Stimulated activated CD8-positive, alpha-beta memory T cell treated with anti-CD3 and anti-CD28 coated beads, Interleukin-4, amount 100 ng/mL, for 48 hours (primary cell): ENCODE data around the gene HMGB2.

Experiments
- DNase-seq: peaks from one replicate; pipeline ENCODE4 v3.0.0-alpha.2; 2020

Gene HMGB2

DNA sequence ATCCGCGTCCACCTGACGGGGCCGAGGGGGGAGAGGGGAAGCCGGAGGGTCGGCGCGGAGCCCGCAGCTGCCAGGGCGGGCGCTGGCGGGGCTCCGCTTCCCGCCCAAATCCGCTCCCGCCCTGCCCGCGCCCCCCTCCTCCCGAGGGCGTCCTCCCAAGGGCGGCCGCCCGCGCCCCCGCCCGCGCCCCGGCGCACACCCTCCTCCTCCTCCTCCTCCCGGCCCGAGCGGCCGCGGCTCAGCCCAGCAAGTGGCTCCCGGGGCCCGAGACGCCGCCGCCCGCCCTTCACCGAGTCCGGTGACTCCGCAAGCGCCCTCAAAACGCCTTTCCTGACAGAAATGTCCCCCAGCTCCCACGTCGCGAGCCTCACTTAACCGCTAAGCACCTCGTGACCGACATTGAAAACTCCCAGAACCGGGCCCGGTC lies 487 bp downstream of the HMGB2 start:
- DNase-seq, result peak; percentile 59

DNA sequence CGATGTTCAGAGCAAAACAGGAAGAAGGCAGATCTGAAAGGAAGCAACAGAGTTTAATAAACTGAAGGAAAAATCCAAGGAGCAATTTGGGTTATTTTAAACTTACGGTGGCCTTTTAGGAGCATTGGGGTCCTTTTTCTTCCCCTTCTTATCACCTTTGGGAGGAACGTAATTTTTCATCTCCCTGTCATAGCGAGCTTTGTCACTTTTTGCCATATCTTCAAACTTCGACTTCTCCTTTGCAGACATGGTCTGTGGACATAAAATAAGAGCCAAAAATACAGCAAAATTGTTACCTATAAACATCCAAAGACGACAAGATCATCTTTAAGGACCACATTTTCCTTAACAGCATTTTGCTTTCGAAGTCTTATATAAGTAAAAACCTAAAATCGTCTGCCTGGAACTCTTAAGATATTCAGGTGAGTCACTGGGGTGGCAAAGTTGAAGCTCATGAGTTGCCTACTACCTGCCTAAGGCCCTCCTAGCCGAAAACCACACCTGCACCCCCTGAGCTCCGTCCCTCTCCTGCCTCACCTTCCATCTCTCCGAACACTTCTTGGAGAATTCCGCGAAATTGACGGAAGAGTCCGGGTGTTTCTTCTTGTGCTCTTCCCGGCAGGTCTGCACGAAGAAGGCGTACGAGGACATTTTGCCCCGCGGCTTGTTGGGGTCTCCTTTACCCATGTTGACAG lies 1.0 kb downstream of the HMGB2 start:
- peak; percentile 44 for DNase-seq

DNA sequence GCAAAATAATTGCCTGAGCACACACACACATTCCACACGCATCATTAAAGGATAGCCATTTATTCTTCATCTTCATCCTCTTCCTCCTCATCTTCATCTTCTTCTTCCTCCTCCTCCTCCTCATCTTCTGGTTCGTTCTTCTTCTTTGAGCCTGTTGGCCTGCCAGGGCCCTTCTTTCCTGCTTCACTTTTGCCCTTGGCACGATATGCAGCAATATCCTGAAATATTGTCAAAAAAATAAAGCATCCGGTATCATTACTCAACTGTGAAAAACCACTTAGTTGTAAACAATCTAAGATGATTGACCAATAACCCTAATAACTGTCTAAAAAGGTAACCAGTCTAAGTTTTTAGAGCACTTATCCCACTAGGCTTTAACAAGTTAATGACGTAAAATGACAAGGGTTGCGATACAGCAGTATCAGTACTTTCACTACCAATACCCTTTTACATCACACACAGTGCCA lies 2.1 kb downstream of the HMGB2 start:
- DNase-seq, result no peak

DNA sequence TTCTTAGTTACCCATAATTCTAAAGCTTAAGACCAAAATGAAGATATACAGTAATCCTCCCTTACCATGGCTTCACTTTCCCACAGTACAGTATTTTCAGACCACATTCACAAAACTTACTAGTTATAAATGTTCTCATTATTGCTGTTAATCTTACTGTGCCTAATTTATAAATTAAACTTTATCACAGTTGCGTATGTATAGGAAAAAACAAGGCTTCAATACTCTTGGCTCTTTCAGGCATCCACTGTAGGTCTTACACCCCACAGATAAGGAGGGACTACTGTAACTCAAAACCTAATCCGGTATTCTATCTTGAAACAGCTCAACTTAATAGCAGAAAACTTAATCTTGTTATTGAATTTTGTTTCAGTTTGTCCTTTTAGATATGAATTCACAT lies 3.6 kb downstream of the HMGB2 start:
- no peak for DNase-seq

DNA sequence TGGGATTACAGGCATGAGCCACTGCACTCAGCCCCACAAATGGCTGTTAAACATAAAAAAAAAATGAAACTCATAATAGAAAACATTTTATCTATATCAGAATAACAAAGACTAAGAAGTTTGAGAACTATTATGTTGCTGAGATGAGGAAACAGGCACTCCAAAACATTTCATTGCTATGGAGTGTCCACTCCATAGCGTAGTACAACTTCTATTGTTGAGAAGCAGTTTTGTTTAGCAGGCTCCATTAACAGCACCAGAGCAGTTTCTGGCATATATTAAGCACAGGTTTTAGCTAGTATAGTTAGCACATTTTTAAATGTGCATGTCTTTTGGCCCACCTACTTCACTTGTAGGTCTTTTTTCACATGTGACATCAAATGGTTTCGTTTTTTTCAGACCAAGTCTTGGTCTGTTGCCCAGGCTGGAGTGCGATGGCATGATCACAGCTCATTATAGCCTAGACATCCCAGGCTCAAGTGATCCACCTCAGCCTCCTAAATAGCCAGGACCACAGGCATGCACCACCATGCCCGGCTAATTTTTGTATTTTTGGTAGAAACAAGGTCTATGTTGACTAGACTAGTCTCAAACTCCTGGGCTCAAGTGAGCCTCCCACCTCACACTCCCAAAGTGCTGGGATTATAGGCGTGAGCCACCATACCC lies 5.8 kb downstream of the HMGB2 start:
- DNase-seq, result no peak

DNA sequence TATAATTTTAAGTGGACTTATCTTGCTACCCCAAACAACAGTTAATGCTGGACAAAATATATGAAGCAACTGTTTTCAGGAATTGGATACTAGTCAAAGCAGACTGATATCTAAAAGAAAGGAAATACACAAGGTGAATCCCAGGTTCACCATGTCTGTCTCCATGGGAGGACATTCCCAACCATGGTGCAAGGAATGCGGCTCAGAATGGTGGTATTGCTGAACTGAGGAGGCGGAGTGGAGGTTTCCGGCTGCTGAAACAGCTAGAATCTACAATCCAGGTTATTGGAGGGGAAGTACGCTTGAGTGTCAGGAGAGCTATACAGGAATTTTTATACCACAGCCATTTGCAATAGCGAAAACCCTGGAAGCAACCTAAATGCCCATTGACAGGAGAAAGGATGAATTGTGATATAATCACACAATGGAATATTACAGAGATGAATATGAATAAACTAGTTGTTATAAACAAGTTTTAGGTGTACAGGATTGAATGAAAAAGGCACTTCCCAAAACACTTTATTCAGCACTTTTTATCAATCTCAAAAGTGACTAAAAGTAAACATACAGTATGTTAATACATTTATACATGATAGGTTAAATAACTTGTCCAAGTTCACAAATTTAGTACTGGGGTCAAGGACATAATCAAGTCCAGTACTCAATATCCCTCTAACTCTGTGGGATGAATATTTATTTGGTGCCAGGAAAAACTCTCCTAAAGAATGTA lies 9.0 kb downstream of the HMGB2 start:
- no peak for DNase-seq

DNA sequence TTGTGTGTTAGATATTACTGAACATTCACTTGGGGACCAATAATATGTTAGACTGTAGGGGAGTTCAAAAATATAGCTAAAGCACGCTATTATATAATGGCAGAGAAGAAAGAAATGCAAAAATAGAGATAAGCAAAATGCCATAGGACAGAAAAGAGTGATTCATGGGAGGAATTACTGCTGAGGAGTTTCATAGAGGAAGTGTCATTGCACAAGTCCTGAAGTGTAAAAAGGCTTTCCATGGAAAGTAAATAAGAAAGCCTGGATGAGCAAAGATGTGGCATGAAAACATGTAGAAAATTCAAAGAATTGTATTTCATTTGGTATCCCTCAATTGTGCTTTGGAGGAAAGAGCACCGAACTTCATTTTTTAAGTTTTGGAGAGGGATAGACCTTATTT lies 14.5 kb downstream of the HMGB2 start:
- DNase-seq, result no peak

DNA sequence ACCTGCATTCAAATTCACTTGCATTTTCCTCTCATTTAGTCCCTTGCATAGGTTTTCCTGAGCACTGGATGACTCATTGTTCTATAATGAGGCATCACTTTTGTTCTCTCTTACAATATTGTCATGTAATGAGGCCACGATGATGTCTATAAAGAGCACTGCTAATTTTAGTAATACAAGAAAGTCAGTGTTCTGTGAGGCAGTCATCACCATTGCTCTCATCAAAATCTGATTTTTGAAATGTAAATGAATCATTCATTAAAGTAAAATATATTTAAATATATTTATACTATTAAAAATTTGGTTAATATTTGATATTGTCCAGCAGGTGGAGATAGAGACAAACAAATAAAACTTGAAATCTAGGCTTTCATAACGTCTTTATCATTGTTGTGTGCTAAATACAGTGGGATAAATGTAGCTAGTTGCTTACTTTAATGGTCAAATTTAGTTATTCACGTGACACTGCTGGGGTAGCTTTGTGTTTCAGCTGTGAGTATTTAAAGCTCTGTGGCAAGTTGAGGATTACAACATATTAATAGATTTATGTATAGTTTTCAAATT lies 15.4 kb downstream of the HMGB2 start:
- no peak for DNase-seq

DNA sequence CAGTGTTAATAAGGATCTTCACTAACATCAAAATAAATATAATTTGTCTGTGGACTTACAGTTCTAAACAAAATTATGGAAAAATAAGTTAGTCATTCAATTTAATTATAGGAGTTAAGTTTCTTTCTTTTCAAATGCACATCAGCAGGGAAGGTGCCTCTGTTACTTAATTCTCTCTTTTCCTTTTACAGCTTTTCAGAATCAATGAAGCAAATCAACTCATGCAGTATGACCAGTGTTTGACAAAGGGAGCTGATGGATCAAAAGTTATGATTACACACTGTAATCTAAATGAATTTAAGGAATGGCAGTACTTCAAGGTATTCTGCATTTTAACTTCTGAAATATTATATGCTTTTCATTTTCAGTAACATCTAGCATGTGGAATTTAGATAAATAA lies 15.9 kb downstream of the HMGB2 start:
- DNase-seq, result no peak

DNA sequence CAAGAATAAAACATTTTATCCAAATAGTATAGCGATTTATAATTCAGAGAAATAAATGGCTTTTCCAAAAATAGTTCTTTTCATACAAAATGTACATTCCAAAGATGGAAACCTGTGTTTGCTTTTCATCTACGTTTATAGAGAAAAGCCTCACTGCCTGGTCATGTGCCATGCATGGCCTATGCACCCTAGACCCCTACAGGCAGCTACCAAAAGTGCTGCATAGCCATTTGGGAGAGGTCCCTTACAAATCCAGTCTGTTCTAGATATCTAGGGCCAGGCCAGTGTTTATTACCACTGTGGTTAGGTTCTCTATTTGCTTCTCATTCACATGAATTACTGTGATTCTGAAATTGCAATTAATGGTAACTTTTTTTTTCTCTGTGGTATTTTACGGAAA lies 17.2 kb downstream of the HMGB2 start:
- DNase-seq, result no peak

DNA sequence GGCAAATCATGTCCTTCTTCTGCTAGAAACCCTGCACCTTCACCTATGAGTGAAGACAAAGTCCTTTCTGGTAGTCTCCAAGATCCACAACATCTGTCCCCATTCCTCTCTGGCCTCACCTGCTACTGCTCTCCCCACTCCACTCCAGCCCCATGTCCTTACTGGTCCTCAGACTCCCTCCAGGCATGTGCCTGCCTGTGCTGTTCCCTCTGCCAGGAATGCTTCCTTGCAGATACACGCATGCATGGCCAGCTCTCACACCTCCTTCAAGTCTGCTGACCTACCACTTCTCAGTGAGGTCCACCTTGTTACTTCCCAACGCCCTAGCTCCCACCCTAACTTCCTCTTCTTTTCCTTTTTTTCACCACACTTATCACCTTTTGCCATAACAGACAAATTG lies 18.1 kb downstream of the HMGB2 start:
- DNase-seq, result no peak

DNA sequence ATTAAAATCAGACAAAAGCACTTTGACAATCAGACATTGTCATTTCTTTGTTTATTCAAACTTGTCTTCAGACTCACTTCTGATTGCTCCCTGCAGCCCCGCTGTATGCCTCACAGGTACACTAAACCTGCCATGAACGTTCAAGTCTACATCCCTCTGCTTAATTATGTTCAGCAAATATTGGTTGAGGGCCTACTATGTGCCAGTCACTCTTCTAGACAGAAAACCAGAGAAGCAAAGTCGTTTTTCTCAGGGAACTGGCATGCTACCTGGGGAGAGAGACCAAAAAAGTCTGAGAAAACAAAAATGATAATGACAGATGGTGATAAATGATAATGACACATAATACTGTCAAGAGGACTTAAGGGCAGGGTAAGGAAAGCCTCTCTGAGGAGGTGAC lies 19.4 kb downstream of the HMGB2 start:
- no peak for DNase-seq

DNA sequence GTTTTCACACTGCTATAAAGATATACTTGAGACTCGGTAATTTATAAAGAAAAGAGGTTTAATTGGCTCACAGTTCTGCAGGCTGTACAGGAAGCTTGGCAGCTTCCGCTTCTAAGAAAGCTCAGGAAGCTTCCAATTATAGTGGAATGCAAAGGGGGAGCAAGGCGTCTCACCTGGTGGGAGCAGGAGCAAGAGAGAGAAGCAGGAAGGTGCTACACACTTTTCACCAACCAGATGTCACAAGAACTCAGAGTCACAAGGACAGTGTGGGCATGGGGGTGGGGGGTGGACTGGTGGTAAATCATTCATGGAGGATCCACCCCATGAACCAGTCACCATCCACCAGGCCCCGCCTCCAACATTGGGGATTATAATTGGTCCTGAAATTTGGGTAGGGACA lies 22.8 kb downstream of the HMGB2 start:
- no peak for DNase-seq

DNA sequence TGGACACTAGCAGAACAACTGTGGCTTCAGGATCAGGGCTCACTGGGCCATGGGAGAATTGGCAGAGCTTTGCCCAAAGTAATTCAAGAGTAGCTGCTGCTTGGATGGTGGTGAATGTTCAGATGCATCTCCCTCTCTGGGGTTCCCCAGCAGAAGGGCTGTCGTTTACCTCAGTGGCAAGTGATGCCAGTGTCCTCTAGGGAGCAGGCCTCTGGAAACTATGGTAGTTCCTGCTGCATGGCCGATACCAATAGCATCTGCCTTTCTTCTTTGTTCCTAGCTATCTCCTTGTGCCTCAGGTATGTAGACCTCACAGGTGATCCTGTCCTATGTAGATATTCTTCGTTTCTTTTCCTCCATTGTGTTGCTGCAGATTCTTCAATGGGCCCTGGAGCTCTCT lies 26.4 kb downstream of the HMGB2 start:
- no peak for DNase-seq

DNA sequence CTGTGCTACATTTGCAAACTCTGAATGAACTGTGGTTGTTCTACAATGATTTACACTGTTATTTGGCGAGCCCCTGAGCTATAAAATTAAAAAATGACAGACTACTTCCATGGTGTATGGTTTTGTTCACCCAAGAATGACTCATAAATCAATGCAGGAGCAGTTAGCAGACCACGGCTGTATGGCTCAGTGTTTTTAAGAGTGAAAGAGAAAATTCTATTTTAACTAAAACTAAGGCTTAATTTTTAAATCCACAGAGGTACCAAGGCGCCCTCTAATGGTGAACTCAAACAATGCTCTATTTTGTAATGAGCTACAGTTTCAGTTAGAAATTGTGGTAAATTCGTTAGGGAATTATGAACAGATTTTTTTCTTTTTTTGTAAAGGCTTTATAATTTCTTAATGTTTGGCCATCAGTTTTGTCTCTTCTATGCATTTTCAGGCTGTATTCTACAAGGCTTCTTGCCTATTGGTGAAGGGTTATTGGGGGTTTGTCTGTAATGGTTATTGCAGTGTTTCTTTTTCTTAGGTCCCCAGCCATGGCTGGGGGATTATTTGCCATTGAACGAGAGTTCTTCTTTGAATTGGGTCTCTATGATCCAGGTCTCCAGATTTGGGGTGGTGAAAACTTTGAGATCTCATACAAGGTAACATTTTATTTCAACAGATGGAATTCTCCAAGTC lies 32.5 kb downstream of the HMGB2 start:
- no peak for DNase-seq

DNA sequence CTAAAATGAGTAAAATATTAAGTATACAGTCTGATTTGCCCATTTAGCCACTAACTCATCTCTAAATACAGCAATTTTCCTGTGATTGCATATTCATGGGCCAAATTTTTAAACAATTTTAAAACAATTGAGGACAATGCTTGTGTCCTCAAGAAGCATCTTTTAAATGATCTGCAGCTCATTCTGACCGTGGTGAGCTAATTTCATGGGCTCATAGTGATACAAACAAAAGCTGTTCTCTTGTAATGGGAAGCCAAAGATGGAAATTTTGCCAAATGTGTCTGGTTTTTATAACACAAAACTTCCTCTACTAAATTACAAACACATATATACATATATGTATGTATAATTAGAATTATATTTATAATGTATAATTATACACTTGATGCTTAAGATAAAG lies 39.7 kb downstream of the HMGB2 start:
- DNase-seq, result no peak

DNA sequence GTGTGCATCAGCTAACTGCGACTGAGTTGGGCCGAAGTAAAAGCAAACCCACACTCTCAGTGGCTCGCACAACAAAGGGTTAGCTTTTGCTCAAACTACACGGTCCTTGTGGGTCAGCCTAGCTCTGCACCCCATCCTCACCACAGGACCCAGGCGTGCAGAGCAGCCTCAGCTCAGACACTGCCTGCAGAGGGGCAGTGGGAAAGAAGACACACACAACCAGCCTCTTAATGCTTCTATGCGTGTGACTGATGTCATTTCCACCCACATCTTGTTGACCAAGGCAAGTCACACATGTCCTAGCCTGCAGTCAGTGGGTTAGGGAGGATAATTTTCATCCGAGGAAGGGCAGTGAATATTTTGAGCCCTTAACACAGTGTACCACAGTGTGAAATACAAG lies 40.5 kb downstream of the HMGB2 start:
- DNase-seq, result no peak

DNA sequence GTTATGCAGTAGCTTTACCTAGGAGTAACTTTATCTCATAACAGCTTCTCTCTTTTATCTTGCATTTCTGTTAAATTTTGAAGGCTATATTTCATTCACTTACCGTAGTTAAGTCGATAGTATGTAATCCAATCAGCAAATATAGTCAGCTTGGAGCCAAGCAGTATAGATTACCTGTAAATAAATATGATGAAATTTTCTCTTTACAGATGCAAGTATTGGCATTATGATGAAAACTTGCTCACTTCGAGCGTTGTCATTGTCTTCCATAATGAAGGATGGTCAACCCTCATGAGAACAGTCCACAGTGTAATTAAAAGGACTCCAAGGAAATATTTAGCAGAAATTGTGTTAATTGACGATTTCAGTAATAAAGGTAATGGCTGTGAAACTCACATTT lies 42.3 kb downstream of the HMGB2 start:
- no peak for DNase-seq

DNA sequence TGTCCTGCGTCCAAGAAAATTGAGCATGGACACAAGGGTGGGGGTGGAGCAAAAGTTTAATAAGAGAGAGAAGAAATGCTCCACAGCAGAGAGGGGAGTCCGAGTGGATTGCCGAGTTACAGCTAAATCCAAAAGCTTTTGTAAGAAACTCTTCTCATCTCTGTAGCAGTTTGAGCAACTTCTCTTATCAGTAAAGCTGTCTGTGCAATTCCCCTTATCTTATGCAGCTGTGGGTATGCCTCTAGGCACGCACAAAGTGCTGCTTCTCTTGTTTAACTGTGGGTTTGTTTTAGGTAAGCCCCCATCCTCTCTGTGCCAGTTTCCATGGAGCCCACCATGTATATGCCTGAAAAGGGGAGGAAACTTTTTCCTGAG lies 44.8 kb downstream of the HMGB2 start:
- no peak for DNase-seq

DNA sequence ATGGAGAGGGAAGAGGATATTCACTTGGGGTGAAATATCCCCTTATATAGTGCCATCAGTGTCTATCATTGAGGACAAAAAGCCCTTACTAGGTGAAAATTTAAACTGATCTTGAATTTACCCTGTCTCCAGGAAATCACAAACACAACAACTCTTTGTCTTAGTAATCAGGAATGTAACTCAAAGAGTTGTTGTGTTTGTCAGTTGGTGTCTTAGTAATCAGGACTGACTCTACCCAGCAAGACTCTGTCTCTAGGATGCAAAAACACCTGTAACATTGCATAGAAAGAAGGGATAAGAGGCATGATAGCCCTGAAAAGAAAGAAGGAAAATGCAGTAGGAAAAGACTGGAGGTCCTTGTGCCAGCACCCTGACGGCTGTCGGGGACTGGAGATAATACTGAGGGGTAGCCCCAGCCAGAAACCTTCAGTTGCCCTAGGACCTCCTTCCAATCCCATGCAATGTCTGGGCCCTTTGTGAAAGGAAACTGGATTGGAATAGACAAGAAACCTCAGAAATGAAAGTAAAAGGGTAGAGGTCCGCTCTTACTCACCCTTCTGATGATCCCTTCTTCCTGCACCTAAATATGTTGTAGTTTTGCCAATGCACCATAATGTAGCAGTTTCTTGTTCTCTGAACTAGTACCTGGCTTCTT lies 45.3 kb downstream of the HMGB2 start:
- DNase-seq, result no peak

DNA sequence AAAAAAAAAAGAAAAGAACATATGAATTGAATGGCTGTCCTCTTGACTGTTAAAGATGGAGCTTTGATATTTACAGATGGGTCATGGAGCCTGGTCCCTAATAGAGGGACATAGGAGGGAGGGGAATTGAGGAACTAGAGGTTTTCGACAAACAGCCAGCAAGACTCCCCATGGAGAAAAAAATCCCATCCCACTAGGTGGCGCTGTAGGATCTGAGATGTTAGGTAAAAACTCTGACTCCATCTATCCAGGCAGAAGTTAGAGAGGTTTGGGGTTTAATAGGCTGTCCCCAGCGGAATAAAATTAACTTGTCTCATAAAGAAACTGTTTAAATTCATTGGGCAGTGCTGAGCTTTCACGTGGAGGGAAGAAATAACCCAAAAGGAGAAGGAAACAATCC lies 45.9 kb downstream of the HMGB2 start:
- peak; percentile 90 for DNase-seq

DNA sequence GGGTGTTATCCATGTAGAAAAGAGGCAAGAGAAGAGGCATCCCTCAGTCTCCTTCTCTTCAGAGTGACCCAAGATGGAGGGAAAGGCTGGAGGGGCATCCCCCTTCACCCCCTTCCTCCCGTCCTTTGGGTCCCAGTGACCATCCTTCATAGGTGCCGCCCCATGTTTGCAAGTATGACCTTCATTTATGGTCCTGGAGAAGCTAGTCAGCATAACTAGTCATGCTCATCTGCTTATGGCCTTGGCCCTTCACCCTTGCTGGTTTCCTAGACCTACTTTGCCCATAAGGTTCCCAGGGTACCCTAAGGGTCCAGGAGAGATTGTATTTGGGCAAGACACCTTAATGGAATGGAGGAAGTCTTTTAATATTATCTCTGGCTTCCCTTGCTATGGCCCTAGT lies 46.7 kb downstream of the HMGB2 start:
- DNase-seq, result no peak

DNA sequence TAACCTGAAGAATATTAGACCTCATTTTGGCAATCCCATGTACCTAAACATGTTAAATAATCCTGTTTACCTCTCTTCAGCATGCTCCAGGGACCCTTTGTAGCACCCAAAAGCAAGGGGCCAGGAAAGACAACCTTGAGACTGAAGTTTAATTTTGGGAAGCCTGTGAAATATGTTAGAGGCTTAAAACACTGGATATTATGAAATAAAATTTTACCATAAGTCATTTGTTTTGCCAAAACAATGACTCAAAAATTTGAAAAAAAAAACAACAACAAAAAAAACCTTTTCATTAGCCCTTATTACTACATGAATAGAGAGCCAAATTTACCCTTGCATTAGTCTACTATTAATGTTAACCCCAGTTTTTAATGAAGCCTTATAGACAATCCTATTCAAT lies 49.7 kb downstream of the HMGB2 start:
- no peak for DNase-seq
